NT2/D1 (cell line): ENCODE measurements around the gene CA7.

Experiments used
- DNase-seq: peaks from one replicate; pipeline ENCODE4 v3.0.0-alpha.2; 2011; ENCODE audit warnings: low read depth, low spot score
- H3K27me3 ChIP-seq: 2 replicates; pipeline ENCODE4 v1.6.0; 2011; ENCODE audit warnings: mild to moderate bottlenecking; ENCODE audit not compliant: insufficient read length, insufficient read depth
- H3K36me3 ChIP-seq: 2 replicates; pipeline ENCODE4 v1.6.1; 2011; ENCODE audit warnings: mild to moderate bottlenecking, low read length, mixed read lengths; ENCODE audit not compliant: insufficient read depth, insufficient read length
- H3K4me1 ChIP-seq: 2 replicates; pipeline ENCODE4 v1.5.1; 2011; ENCODE audit not compliant: insufficient read depth, insufficient read length
- H3K4me3 ChIP-seq: 2 replicates; pipeline ENCODE4 v1.5.1; 2011; ENCODE audit warnings: low read depth; ENCODE audit not compliant: insufficient read length
- H3K9ac ChIP-seq: 2 replicates; pipeline ENCODE4 v1.6.0; 2011; ENCODE audit warnings: low read depth; ENCODE audit not compliant: insufficient read length
- H3K9me3 ChIP-seq: 2 replicates; pipeline ENCODE4 v1.5.1; 2011; ENCODE audit warnings: mild to moderate bottlenecking, low read length; ENCODE audit not compliant: insufficient read depth
- SUZ12 ChIP-seq: IDR thresholded peaks from 2 replicates; pipeline ENCODE4 v1.6.1; 2011; ENCODE audit not compliant: insufficient read length, insufficient read depth; ENCODE audit errors: extremely low read depth
- YY1 ChIP-seq: IDR thresholded peaks from 2 replicates; pipeline ENCODE4 v1.6.1; 2011; ENCODE audit not compliant: insufficient read length, insufficient read depth
- ZNF274 ChIP-seq: IDR thresholded peaks from 2 replicates; pipeline ENCODE4 v1.6.1; 2011; ENCODE audit warnings: mild to moderate bottlenecking, low read depth, low read length

The CA7 gene

GRCh38 chr16:66840883-66841282, 3.3 kb upstream of the CA7 start:
- no peak for TF ChIP-seq YY1
- TF ChIP-seq SUZ12 = no peak
- Histone ChIP-seq H3K4me1 (peaks cover 5% of the 10 kb centered on the region), H3K4me3 (no peak overlapping the region), H3K9me3 (no peaks in the 10 kb centered on the region), H3K9ac (no peak overlapping the region), H3K27me3 (peaks cover 53% of the 10 kb centered on the region), H3K36me3 (no peaks in the 10 kb centered on the region)
- DNase-seq = no peak

GRCh38 chr16:66841366-66841765, 2.8 kb upstream of the CA7 start:
- H3K9ac ChIP-seq = no peak overlapping the region
- TF ChIP-seq ZNF274 = no peak
- TF ChIP-seq SUZ12 = no peak
- TF ChIP-seq YY1 = no peak
- H3K4me1 ChIP-seq = peaks cover 5% of the 10 kb centered on the region
- H3K36me3 ChIP-seq = no peaks in the 10 kb centered on the region
- no peak for DNase-seq
- no peak overlapping the region for H3K4me3 ChIP-seq
- peaks cover 57% of the 10 kb centered on the region for H3K27me3 ChIP-seq
- H3K9me3 ChIP-seq = no peaks in the 10 kb centered on the region

GRCh38 chr16:66842765-66843164, 1.4 kb upstream of the CA7 start:
- Histone ChIP-seq H3K27me3 (peaks cover 71% of the 10 kb centered on the region), H3K36me3 (no peaks in the 10 kb centered on the region), H3K9ac (no peak overlapping the region), H3K4me1 (peaks cover 5% of the 10 kb centered on the region), H3K9me3 (no peaks in the 10 kb centered on the region), H3K4me3 (no peak overlapping the region)
- DNase-seq = no peak
- no peak for TF ChIP-seq YY1
- TF ChIP-seq SUZ12 = no peak
- TF ChIP-seq ZNF274 = no peak

GRCh38 chr16:66843191-66843590, 1.0 kb upstream of the CA7 start:
- Histone ChIP-seq H3K4me1 (peaks cover 5% of the 10 kb centered on the region), H3K36me3 (no peaks in the 10 kb centered on the region), H3K4me3 (no peak overlapping the region), H3K9me3 (no peaks in the 10 kb centered on the region), H3K9ac (no peak overlapping the region), H3K27me3 (peaks cover 73% of the 10 kb centered on the region)
- no peak for TF ChIP-seq ZNF274
- no peak for TF ChIP-seq YY1
- no peak for TF ChIP-seq SUZ12
- DNase-seq = no peak

GRCh38 chr16:66844009-66844341, 239 bp upstream of the CA7 start:
- peaks cover 7% of the 10 kb centered on the region for H3K4me1 ChIP-seq
- no peaks in the 10 kb centered on the region for H3K9me3 ChIP-seq
- no peak for TF ChIP-seq YY1
- no peak for TF ChIP-seq ZNF274
- TF ChIP-seq SUZ12 = no peak
- peak overlapping the region; percentile 63 for H3K4me3 ChIP-seq
- H3K9ac ChIP-seq = no peak overlapping the region
- no peaks in the 10 kb centered on the region for H3K36me3 ChIP-seq
- H3K27me3 ChIP-seq = peaks cover 73% of the 10 kb centered on the region
- DNase-seq = no peak

- DNase-seq = no peak
- Histone ChIP-seq H3K9me3 (no peaks in the 10 kb centered on the region), H3K4me1 (peaks cover 7% of the 10 kb centered on the region), H3K36me3 (no peaks in the 10 kb centered on the region), H3K4me3 (peak overlapping the region; percentile 63), H3K9ac (peak overlapping the region; percentile 68), H3K27me3 (peaks cover 76% of the 10 kb centered on the region)
- TF ChIP-seq ZNF274 = no peak
- no peak for TF ChIP-seq YY1
- no peak for TF ChIP-seq SUZ12
These were observed 831 bp downstream of the CA7 start for GRCh38 chr16:66845080-66845410.

- no peaks in the 10 kb centered on the region for H3K9me3 ChIP-seq
- peaks cover 73% of the 10 kb centered on the region for H3K27me3 ChIP-seq
- H3K4me3 ChIP-seq = no peak overlapping the region
- no peak for TF ChIP-seq SUZ12
- TF ChIP-seq YY1 = no peak
- TF ChIP-seq ZNF274 = no peak
- H3K9ac ChIP-seq = no peak overlapping the region
- DNase-seq = no peak
- peaks cover 7% of the 10 kb centered on the region for H3K4me1 ChIP-seq
- no peaks in the 10 kb centered on the region for H3K36me3 ChIP-seq
These were observed 1.6 kb downstream of the CA7 start for GRCh38 chr16:66845791-66846221.

GRCh38 chr16:66846266-66846665, 2.1 kb downstream of the CA7 start:
- Histone ChIP-seq H3K27me3 (peaks cover 68% of the 10 kb centered on the region), H3K36me3 (no peaks in the 10 kb centered on the region), H3K9me3 (no peaks in the 10 kb centered on the region), H3K4me1 (peaks cover 7% of the 10 kb centered on the region), H3K4me3 (no peak overlapping the region), H3K9ac (no peak overlapping the region)
- TF ChIP-seq YY1 = no peak
- TF ChIP-seq SUZ12 = no peak
- TF ChIP-seq ZNF274 = no peak
- no peak for DNase-seq
